Thyroid gland (tissue), 4 donors: ENCODE results near the gene GATD1.

Experiments used
- POLR2A ChIP-seq, 2 donors: fragments of 450-650 bp; IDR thresholded peaks; one replicate each; pipeline ENCODE4 v1.6.1; 2017; ENCODE audit warnings: antibody characterized with exemption in 2 of 2, mild to moderate bottlenecking in 2 of 2, moderate library complexity in 1 of 2
- TF ChIP-seq, protein P1 (sequence below), 6 experiments: fragments of 200-600 bp in 3 of 6; fragments of 450-650 bp in 3 of 6; sonication (generic) in 3 of 6; IDR thresholded peaks; one replicate each; pipeline ENCODE4 v1.5.1; 2016 to 2019; ENCODE audit warnings: antibody characterized with exemption in 6 of 6, mild to moderate bottlenecking in 2 of 6, inconsistent platforms in 1 of 6, moderate library complexity in 1 of 6

DNA sequence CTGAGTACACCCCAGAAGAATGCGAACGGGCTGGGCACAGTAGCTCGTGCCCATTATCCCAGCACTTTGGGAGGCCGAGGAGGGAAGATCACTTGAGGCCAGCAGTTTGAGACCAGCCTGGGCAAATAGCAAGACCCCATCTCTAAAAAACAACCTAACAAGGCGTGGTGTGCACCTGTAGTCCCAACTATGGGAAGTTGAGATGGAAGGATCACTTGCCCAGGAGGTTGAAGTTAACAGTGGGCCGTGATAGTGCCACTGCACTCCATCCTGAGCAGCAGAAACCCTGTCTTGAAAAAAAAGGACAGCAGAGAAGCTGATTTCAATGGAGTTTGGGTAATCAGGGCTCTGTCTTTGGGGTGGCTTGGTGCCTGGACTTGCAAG lies 35.8 kb upstream of the GATD1 start:
- TF ChIP-seq, protein P1, sequence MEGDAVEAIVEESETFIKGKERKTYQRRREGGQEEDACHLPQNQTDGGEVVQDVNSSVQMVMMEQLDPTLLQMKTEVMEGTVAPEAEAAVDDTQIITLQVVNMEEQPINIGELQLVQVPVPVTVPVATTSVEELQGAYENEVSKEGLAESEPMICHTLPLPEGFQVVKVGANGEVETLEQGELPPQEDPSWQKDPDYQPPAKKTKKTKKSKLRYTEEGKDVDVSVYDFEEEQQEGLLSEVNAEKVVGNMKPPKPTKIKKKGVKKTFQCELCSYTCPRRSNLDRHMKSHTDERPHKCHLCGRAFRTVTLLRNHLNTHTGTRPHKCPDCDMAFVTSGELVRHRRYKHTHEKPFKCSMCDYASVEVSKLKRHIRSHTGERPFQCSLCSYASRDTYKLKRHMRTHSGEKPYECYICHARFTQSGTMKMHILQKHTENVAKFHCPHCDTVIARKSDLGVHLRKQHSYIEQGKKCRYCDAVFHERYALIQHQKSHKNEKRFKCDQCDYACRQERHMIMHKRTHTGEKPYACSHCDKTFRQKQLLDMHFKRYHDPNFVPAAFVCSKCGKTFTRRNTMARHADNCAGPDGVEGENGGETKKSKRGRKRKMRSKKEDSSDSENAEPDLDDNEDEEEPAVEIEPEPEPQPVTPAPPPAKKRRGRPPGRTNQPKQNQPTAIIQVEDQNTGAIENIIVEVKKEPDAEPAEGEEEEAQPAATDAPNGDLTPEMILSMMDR (IDR thresholded peaks at IDR 0.05) = no peak
- no peak for TF ChIP-seq POLR2A (IDR thresholded peaks at IDR 0.05)
